Measurements from ENCODE around the gene PCSK1. TPM values are rescaled to one million over a fixed set of nuclear protein-coding genes. Genes with fewer than 3 reads are reported as not detected.

Gene PCSK1
- polyA plus RNA-seq, 1 of the 3 experiments (the other 2 are of a cell fraction) = 0.08 TPM

DNA sequence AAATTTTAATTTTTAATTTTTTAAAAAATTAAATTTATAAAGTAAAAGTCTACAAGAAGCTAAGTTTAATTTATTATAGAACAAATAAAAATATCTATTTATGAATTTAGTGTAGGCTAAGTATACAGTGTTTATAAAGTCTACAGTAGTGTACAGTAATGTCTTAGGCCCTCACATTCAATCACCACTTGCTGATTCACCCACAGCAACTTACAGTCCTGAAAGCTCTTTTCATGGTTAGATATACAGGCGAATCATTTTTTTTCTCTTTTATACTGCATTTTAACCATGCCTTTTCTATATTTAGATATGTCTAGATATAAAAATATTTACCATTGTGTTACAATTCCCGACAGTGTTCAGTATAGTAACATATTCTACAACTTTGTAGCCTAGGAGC is 55.9 kb downstream of the PCSK1 start:
- Histone ChIP-seq H3K9me2 (no peaks in the 10 kb centered on the region), H3K36me3 (replicated peaks in 1 of 2; ENCODE audit: control insufficient read depth in 1 of 2, insufficient read depth in 2 of 2, low read length in 1 of 2) (no peaks in the 10 kb centered on the region), H3K4me3 (ENCODE audit: low read depth in 2 of 2, low read length in 1 of 2) (no peak overlapping the region), H3F3A (replicated peaks; ENCODE audit: insufficient read depth) (no peaks in the 10 kb centered on the region), H3K79me2 (ENCODE audit: insufficient read depth) (no peaks in the 10 kb centered on the region), H4K20me1 (ENCODE audit: insufficient read depth) (no peaks in the 10 kb centered on the region), H3K27me3 (ENCODE audit: insufficient read depth) (no peaks in the 10 kb centered on the region), H3K4me1 (ENCODE audit: control insufficient read depth in 1 of 2, insufficient read depth in 2 of 2, low read depth in 1 of 2, low read length in 1 of 2) (no peaks in the 10 kb centered on the region; a peak in 2 of 4 replicates), H3K9ac (no peak overlapping the region), H2AFZ (ENCODE audit: low read depth) (no peak overlapping the region), H3K9me3 (no peaks in the 10 kb centered on the region), H3K27ac (ENCODE audit: low read depth in 2 of 2, low read length in 1 of 2) (no peak overlapping the region), H3K4me2 (no peak overlapping the region)
- TF ChIP-seq MEF2A (IDR thresholded peaks at IDR 0.05; ENCODE audit: borderline replicate concordance, low read depth) (no peak), IRF3 (IDR thresholded peaks at IDR 0.05; ENCODE audit: low read depth, low read length) (no peak), JUND (IDR thresholded peaks at IDR 0.05) (no peak), EP300 (IDR thresholded peaks at IDR 0.05; ENCODE audit: borderline replicate concordance in 1 of 2, low read depth in 1 of 2, low read length in 1 of 2) (no peak), GABPA (IDR thresholded peaks at IDR 0.05; ENCODE audit: low read depth) (no peak), EZH2phosphoT487 (IDR thresholded peaks at IDR 0.05; ENCODE audit: borderline replicate concordance, low read depth) (no peak), MXI1 (IDR thresholded peaks at IDR 0.05; ENCODE audit: low read depth, low read length) (no peak), NRF1 (IDR thresholded peaks at IDR 0.05; ENCODE audit: low read depth, low read length) (no peak), TAF1 (IDR thresholded peaks at IDR 0.05; ENCODE audit: borderline replicate concordance, low read depth, low read length) (no peak)
- TF ChIP-seq, protein P1, sequence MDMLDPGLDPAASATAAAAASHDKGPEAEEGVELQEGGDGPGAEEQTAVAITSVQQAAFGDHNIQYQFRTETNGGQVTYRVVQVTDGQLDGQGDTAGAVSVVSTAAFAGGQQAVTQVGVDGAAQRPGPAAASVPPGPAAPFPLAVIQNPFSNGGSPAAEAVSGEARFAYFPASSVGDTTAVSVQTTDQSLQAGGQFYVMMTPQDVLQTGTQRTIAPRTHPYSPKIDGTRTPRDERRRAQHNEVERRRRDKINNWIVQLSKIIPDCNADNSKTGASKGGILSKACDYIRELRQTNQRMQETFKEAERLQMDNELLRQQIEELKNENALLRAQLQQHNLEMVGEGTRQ (IDR thresholded peaks at IDR 0.05; ENCODE audit: borderline replicate concordance, low read depth, low read length) = no peak
- ChIA-PET POLR2A (no interaction called here), CTCF (interaction anchor here (1.5 kb wide), 1 partner anchor 224 kb away, joined by 4 read pairs; no protein-coding TSS in a partner anchor)
- DNase-seq = no peak
- 39% methylated on average over 2 of the region's 2 CpGs for WGBS (ENCODE audit: low lambda C conversion rate)

- Histone ChIP-seq H3K4me2 (no peak overlapping the region), H3K27me3 (ENCODE audit: insufficient read depth) (no peaks in the 10 kb centered on the region), H3K27ac (ENCODE audit: low read depth in 2 of 2, low read length in 1 of 2) (no peak overlapping the region)
Measured at GRCh38 chr5:96374653-96375052, 58.4 kb downstream of the PCSK1 start.

More at GRCh38 chr5:96374653-96375052, 58.4 kb downstream of the PCSK1 start:
- POLR2A ChIA-PET = no interaction called here
- H3F3A ChIP-seq (replicated peaks; ENCODE audit: insufficient read depth) = no peaks in the 10 kb centered on the region
- no peaks in the 10 kb centered on the region for H4K20me1 ChIP-seq (ENCODE audit: insufficient read depth)
- CTCF ChIA-PET = interaction anchor here (0.8 kb wide), 1 partner anchor 56 kb away, joined by 3 read pairs; no protein-coding TSS in a partner anchor
- H3K36me3 ChIP-seq (replicated peaks in 1 of 2; ENCODE audit: control insufficient read depth in 1 of 2, insufficient read depth in 2 of 2, low read length in 1 of 2) = no peaks in the 10 kb centered on the region
- H3K9me2 ChIP-seq = no peaks in the 10 kb centered on the region
- DNase-seq = no peak
- TF ChIP-seq POLR2AphosphoS5 (IDR thresholded peaks at IDR 0.05; ENCODE audit: low read depth, low read length) = no peak
- TF ChIP-seq GABPA (IDR thresholded peaks at IDR 0.05; ENCODE audit: low read depth) = no peak
- TF ChIP-seq FOSL2 (IDR thresholded peaks at IDR 0.05; ENCODE audit: borderline replicate concordance, low read depth) = no peak
- no peak for TF ChIP-seq YY1 (IDR thresholded peaks at IDR 0.05; ENCODE audit: low read depth)
- no peak for TF ChIP-seq IRF3 (IDR thresholded peaks at IDR 0.05; ENCODE audit: low read depth, low read length)
- TF ChIP-seq SMC3 (IDR thresholded peaks at IDR 0.05; ENCODE audit: low read depth, low read length) = no peak
- TF ChIP-seq ZBTB33 (IDR thresholded peaks at IDR 0.05; ENCODE audit: borderline replicate concordance, low read depth) = no peak
- no peak for TF ChIP-seq GATA2 (CRISPR knock-in tag; IDR thresholded peaks at IDR 0.05)
- TF ChIP-seq FOXJ3 (CRISPR knock-in tag; IDR thresholded peaks at IDR 0.05) = no peak
- TF ChIP-seq TAF1 (IDR thresholded peaks at IDR 0.05; ENCODE audit: borderline replicate concordance, low read depth, low read length) = no peak
- TF ChIP-seq SIN3A (IDR thresholded peaks at IDR 0.05; ENCODE audit: borderline replicate concordance, low read depth, low read length) = no peak
- no peak for TF ChIP-seq NRF1 (IDR thresholded peaks at IDR 0.05; ENCODE audit: low read depth, low read length)
- TF ChIP-seq NFIC (IDR thresholded peaks at IDR 0.05; ENCODE audit: borderline replicate concordance) = no peak
- no peak overlapping the region for H2AFZ ChIP-seq (ENCODE audit: low read depth)
- H3K9ac ChIP-seq = no peak overlapping the region
- no peaks in the 10 kb centered on the region for H3K79me2 ChIP-seq (ENCODE audit: insufficient read depth)
- H3K4me1 ChIP-seq (ENCODE audit: control insufficient read depth in 1 of 2, insufficient read depth in 2 of 2, low read depth in 1 of 2, low read length in 1 of 2) = no peaks in the 10 kb centered on the region
- 81% methylated on average over 5 of the region's 5 CpGs for WGBS (ENCODE audit: low lambda C conversion rate)
- no peaks in the 10 kb centered on the region for H3K9me3 ChIP-seq
- H3K4me3 ChIP-seq (ENCODE audit: low read depth in 2 of 2, low read length in 1 of 2) = no peak overlapping the region
